HCT116 (cell line): ENCODE measurements around the gene CCL1. TPM values are rescaled to one million over a fixed set of nuclear protein-coding genes. Genes with fewer than 3 reads are reported as not detected.

ENCODE experiments used
- ATAC-seq: fragments of 200-7000 bp; cut with Tn5 transposase; 2 replicates; pipeline ENCODE4 v1.9.1; 2020; ENCODE audit warnings: mild to moderate bottlenecking, moderate library complexity
- BruUV-seq: library from RNA; stranded (reverse); fragments of 400-500 nt; replicated peaks from 2 replicates; lab custom pipeline; 2021; lab: Mats Ljungman, UMichigan
- CTCF ChIA-PET: fragments of 300-600 bp; sonication (Branson Sonifier 250); formaldehyde crosslinking; loops from one replicate; lab custom pipeline; 2021; ENCODE audit warnings: antibody characterized with exemption; lab: Charles Lee
- POLR2A ChIA-PET: fragments of 300-600, 350-600 bp; sonication (Branson Sonifier 250); formaldehyde crosslinking; loops from one replicate; lab custom pipeline; 2021; ENCODE audit warnings: antibody characterized with exemption; lab: Charles Lee
- RAD21 ChIA-PET, 2 experiments: fragments of 300-600 bp; sonication (Branson Sonifier 250); formaldehyde crosslinking; loops; one replicate each; lab custom pipeline; 2023; ENCODE audit warnings: low total read pairs in 2 of 2; ENCODE audit not compliant: uncharacterized antibody in 2 of 2, unreplicated experiment in 2 of 2, low non-redundant PET in 1 of 2; lab: Charles Lee
- DNase-seq: peaks from one replicate; pipeline ENCODE4 v3.0.0-alpha.2; 2010; ENCODE audit warnings: low read depth, low spot score
- H2AFZ ChIP-seq: fragments of 200-600 bp; shearing (Covaris generic), sonication (generic); 2 replicates; pipeline ENCODE4 v1.6.1; 2017; ENCODE audit warnings: low read depth, mixed run types, mixed read lengths, antibody characterized with exemption, low read length; ENCODE audit not compliant: poor library complexity, severe bottlenecking
- H3K27ac ChIP-seq: 2 replicates; pipeline ENCODE4 v1.5.1; 2012; ENCODE audit warnings: low read depth, low read length
- H3K27me3 ChIP-seq: fragments of 200-600 bp; sonication (generic); 2 replicates; pipeline ENCODE4 v1.6.1; 2016; ENCODE audit warnings: mixed run types, low read length, mixed read lengths; ENCODE audit not compliant: insufficient read depth
- H3K36me3 ChIP-seq, 2 experiments: fragments of 200-500 bp in 1 of 2; fragments of 200-600 bp in 1 of 2; sonication (Bioruptor generic) in 1 of 2; sonication (generic) in 1 of 2; 2 replicates each; pipeline versions ENCODE4 v1.5.1 to v1.6.1; 2014 to 2016; ENCODE audit warnings: low read length in 2 of 2, inconsistent platforms in 1 of 2, mixed read lengths in 1 of 2, mixed run types in 1 of 2; ENCODE audit not compliant: insufficient read depth in 2 of 2, control insufficient read depth in 1 of 2
- H3K4me1 ChIP-seq, 2 experiments: fragments of 200-600 bp in 1 of 2; sonication (generic) in 1 of 2; 2 replicates each; pipeline versions ENCODE4 v1.5.1 to v1.6.1; 2012 to 2017; ENCODE audit warnings: low read length in 2 of 2, inconsistent platforms in 1 of 2, mild to moderate bottlenecking in 1 of 2, mixed read lengths in 1 of 2, mixed run types in 1 of 2, moderate library complexity in 1 of 2; ENCODE audit not compliant: insufficient read depth in 2 of 2, control insufficient read depth in 1 of 2
- H3K4me2 ChIP-seq: fragments of 200-600 bp; sonication (generic); 2 replicates; pipeline ENCODE4 v1.6.1; 2017; ENCODE audit warnings: mixed run types, low read length, mixed read lengths
- H3K4me3 ChIP-seq, 2 experiments: fragments of 200-600 bp in 1 of 2; sonication (generic) in 1 of 2; replicated peaks in 1 of 2; 2 replicates each; pipeline ENCODE4 v1.5.1; 2011 to 2016; ENCODE audit warnings: low read length in 2 of 2, control low read depth in 1 of 2, low read depth in 1 of 2, mild to moderate bottlenecking in 1 of 2, mixed read lengths in 1 of 2, mixed run types in 1 of 2
- H3K79me2 ChIP-seq: fragments of 200-600 bp; sonication (generic); 2 replicates; pipeline ENCODE4 v1.6.1; 2017; ENCODE audit warnings: mild to moderate bottlenecking, mixed run types, low read length, moderate library complexity, mixed read lengths; ENCODE audit not compliant: insufficient read depth
- H3K9ac ChIP-seq: fragments of 200-600 bp; sonication (generic); 2 replicates; pipeline ENCODE4 v1.6.1; 2016; ENCODE audit warnings: low read length, mixed read lengths
- H3K9me2 ChIP-seq: fragments of 200-600 bp; sonication (generic), shearing (Covaris generic); 2 replicates; pipeline ENCODE4 v1.6.1; 2017; ENCODE audit warnings: mixed run types, mild to moderate bottlenecking, moderate library complexity; ENCODE audit not compliant: insufficient read depth
- H3K9me3 ChIP-seq, 2 experiments: fragments of 200-500 bp in 1 of 2; fragments of 200-600 bp in 1 of 2; sonication (Bioruptor generic) in 1 of 2; sonication (generic) in 1 of 2; 2 replicates each; pipeline ENCODE4 v1.6.1; 2014 to 2017; ENCODE audit warnings: low read length in 2 of 2, mixed read lengths in 2 of 2, inconsistent platforms in 1 of 2, low read depth in 1 of 2, mild to moderate bottlenecking in 1 of 2, mixed run types in 1 of 2, moderate library complexity in 1 of 2; ENCODE audit not compliant: control insufficient read depth in 1 of 2, insufficient read depth in 1 of 2
- H4K20me1 ChIP-seq: fragments of 200-600 bp; sonication (generic), shearing (Covaris generic); 2 replicates; pipeline ENCODE4 v1.6.1; 2017; ENCODE audit warnings: mixed run types, mild to moderate bottlenecking, moderate library complexity; ENCODE audit not compliant: insufficient read depth
- CBX3 ChIP-seq: IDR thresholded peaks from 2 replicates; pipeline ENCODE4 v1.6.1; 2012; ENCODE audit warnings: low read depth
- EGR1 ChIP-seq: IDR thresholded peaks from 2 replicates; pipeline ENCODE4 v1.6.1; 2012; ENCODE audit warnings: low read depth
- ELF1 ChIP-seq: IDR thresholded peaks from 2 replicates; pipeline ENCODE4 v1.6.1; 2012; ENCODE audit warnings: low read depth, borderline replicate concordance
- EZH2 ChIP-seq: fragments of 200-600 bp; sonication (generic); IDR thresholded peaks from 2 replicates; pipeline ENCODE4 v1.6.1; 2017; ENCODE audit warnings: antibody characterized with exemption, mixed run types
- JUND ChIP-seq: IDR thresholded peaks from 2 replicates; pipeline ENCODE4 v1.6.1; 2012
- POLR2A ChIP-seq: IDR thresholded peaks from 2 replicates; pipeline ENCODE4 v1.7.0; 2011; ENCODE audit warnings: borderline replicate concordance; ENCODE audit not compliant: insufficient read depth, insufficient read length; ENCODE audit errors: extremely low read depth
- SRF ChIP-seq: IDR thresholded peaks from 2 replicates; pipeline ENCODE4 v1.6.1; 2012; ENCODE audit warnings: low read depth
- YY1 ChIP-seq: IDR thresholded peaks from 2 replicates; pipeline ENCODE4 v1.6.1; 2011; ENCODE audit warnings: low read length, low read depth, moderate library complexity, mild to moderate bottlenecking; ENCODE audit not compliant: insufficient replicate concordance; ENCODE audit errors: extremely low read depth
- ZFX ChIP-seq: fragments of 450-650 bp; IDR thresholded peaks from 2 replicates; pipeline ENCODE4 v1.6.1; 2017
- ZNF274 ChIP-seq: fragments of 200-500 bp; sonication (Bioruptor generic); IDR thresholded peaks from 2 replicates; pipeline ENCODE4 v1.6.1; 2014; ENCODE audit warnings: mild to moderate bottlenecking, low read depth, low read length, inconsistent platforms
- intact Hi-C: fragments of 100-400 bp; cut with micrococcal nuclease; formaldehyde crosslinking; loops from 2 replicates; pipeline ENCODE4 v1.10.0; 2022
- total RNA-seq: library from RNA; stranded (reverse); gene quantifications from one replicate; pipeline ENCODE4 v1.2.1, GENCODE V29; 2021; ENCODE audit not compliant: unreplicated experiment
- TF ChIP-seq, protein P1 (sequence below), 3 experiments: fragments of 200-600 bp in 1 of 3; sonication (generic) in 1 of 3; IDR thresholded peaks in 2 of 3; conservative IDR thresholded peaks in 1 of 3; 2 replicates each; pipeline ENCODE4 v1.5.1; 2012 to 2017; ENCODE audit warnings: low read depth in 2 of 3, low read length in 2 of 3, antibody characterized with exemption in 1 of 3, borderline replicate concordance in 1 of 3, control low read depth in 1 of 3, mild to moderate bottlenecking in 1 of 3, mixed read lengths in 1 of 3, mixed run types in 1 of 3, moderate library complexity in 1 of 3; ENCODE audit not compliant: insufficient read depth in 1 of 3
- TF ChIP-seq, protein P2 (sequence below): IDR thresholded peaks from 2 replicates; pipeline ENCODE4 v1.6.1; 2011; ENCODE audit warnings: mild to moderate bottlenecking, low read length, moderate library complexity; ENCODE audit not compliant: insufficient replicate concordance; ENCODE audit errors: extremely low read depth

CCL1 gene
- total RNA-seq, 1 experiment from 2014 or later: not detected

DNA sequence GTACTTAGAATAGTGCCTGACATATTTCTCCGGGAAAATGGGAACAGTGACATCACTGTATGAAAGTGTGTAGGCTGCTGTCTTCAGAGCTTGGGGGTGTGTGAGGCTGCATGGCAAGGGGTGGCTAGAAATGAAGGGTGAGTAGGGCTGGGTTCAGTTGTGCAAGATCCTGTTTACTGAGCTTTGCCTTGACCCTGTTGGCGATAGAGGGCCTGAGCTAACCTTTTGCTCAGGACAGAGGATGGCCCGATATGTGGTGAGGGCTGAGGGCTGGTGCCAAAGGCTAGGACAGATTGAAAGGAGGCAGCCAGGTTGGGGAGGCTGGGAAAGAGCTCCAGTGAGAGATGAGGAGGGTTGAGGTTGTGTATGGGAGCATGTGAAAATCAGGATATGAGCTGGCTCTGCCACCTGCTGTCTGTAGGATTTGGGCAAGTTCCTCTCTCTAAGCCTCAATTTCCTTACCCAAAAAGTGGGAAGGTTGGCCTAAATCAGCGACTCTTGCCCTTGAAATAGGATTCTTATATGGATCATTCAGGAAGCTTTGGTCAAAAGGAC is 6.0 kb upstream of the CCL1 start:
- no peak for ATAC-seq
- no peaks in the 10 kb centered on the region for H3K79me2 ChIP-seq
- no peaks in the 10 kb centered on the region for H3K4me1 ChIP-seq
- no peak overlapping the region for H3K4me2 ChIP-seq
- no peak overlapping the region for H3K27ac ChIP-seq
- H2AFZ ChIP-seq: no peak overlapping the region
- intact Hi-C loops: no loop called here
- H3K9me3 ChIP-seq: no peaks in the 10 kb centered on the region
- TF ChIP-seq, protein P1, sequence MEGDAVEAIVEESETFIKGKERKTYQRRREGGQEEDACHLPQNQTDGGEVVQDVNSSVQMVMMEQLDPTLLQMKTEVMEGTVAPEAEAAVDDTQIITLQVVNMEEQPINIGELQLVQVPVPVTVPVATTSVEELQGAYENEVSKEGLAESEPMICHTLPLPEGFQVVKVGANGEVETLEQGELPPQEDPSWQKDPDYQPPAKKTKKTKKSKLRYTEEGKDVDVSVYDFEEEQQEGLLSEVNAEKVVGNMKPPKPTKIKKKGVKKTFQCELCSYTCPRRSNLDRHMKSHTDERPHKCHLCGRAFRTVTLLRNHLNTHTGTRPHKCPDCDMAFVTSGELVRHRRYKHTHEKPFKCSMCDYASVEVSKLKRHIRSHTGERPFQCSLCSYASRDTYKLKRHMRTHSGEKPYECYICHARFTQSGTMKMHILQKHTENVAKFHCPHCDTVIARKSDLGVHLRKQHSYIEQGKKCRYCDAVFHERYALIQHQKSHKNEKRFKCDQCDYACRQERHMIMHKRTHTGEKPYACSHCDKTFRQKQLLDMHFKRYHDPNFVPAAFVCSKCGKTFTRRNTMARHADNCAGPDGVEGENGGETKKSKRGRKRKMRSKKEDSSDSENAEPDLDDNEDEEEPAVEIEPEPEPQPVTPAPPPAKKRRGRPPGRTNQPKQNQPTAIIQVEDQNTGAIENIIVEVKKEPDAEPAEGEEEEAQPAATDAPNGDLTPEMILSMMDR (IDR thresholded peaks at IDR 0.05 in 2 of 3, conservative IDR thresholded peaks at IDR 0.05 in 1 of 3; ENCODE audit: borderline replicate concordance in 1 of 3, insufficient read depth in 1 of 3, low read depth in 2 of 3, low read length in 2 of 3): no peak
- TF ChIP-seq, all 23 proteins: peak for 0
- ChIA-PET RAD21 (no interaction called here), POLR2A (no interaction called here), CTCF (no interaction called here)
- Histone ChIP-seq H3K9ac (no peak overlapping the region), H3K4me3 (no peak overlapping the region), H3K36me3 (no peaks in the 10 kb centered on the region), H4K20me1 (no peaks in the 10 kb centered on the region), H3K27me3 (peaks cover 19% of the 10 kb centered on the region; the same call in 1 of the 2 replicates), H3K9me2 (no peaks in the 10 kb centered on the region)
- DNase-seq: no peak
- no TSS peak for BruUV-seq

DNA sequence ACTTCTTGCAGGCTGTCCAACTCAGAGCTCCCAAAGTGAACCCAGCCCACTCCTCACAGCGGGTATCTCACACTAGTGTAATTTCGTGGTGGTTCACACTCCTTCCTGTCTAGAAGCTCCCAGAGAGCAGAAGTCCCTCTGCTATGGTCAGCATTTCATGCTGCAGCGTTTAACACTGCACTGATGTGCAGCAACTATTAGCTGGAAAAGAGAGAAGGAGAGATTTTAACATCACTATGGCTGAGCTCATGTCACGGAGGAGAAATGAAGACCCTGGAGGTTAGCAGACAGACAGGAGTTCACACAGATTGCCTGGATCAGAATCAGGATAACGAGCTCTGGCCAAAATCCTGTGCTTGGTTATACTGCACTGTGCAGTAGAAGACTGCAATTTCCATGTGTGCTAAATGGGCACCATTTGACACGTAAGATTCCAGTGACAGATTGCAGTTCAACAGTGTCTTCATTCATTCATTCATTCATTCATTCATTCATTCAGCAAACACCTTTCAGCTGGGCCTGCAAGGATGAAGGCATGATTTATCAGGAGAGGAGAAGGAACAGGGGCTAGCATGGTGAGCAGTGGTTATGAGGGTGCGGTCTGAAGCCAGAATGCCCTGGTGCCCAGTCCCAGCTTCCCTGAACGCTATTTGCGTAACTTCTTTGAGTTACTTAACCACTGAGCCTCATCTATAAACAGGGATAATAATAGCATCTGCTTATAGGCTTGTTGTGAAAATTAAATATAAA is 5.3 kb upstream of the CCL1 start:
- H3K4me3 ChIP-seq: no peak overlapping the region
- no TSS peak for BruUV-seq
- POLR2A ChIA-PET: no interaction called here
- no peaks in the 10 kb centered on the region for H3K79me2 ChIP-seq
- H3K27ac ChIP-seq: no peak overlapping the region
- no peaks in the 10 kb centered on the region for H4K20me1 ChIP-seq
- no peaks in the 10 kb centered on the region for H3K9me2 ChIP-seq
- CTCF ChIA-PET: no interaction called here
- RAD21 ChIA-PET: no interaction called here
- ATAC-seq: no peak
- H3K9ac ChIP-seq: no peak overlapping the region
- DNase-seq: no peak
- H3K9me3 ChIP-seq: no peaks in the 10 kb centered on the region
- H3K36me3 ChIP-seq: no peaks in the 10 kb centered on the region
- intact Hi-C loops: no loop called here
- H3K4me2 ChIP-seq: no peak overlapping the region
- H3K4me1 ChIP-seq: no peaks in the 10 kb centered on the region
- peaks cover 19% of the 10 kb centered on the region; the same call in 1 of the 2 replicates for H3K27me3 ChIP-seq
- H2AFZ ChIP-seq: no peak overlapping the region
- TF ChIP-seq EGR1: no peak
- TF ChIP-seq ELF1: no peak
- TF ChIP-seq, protein P2, sequence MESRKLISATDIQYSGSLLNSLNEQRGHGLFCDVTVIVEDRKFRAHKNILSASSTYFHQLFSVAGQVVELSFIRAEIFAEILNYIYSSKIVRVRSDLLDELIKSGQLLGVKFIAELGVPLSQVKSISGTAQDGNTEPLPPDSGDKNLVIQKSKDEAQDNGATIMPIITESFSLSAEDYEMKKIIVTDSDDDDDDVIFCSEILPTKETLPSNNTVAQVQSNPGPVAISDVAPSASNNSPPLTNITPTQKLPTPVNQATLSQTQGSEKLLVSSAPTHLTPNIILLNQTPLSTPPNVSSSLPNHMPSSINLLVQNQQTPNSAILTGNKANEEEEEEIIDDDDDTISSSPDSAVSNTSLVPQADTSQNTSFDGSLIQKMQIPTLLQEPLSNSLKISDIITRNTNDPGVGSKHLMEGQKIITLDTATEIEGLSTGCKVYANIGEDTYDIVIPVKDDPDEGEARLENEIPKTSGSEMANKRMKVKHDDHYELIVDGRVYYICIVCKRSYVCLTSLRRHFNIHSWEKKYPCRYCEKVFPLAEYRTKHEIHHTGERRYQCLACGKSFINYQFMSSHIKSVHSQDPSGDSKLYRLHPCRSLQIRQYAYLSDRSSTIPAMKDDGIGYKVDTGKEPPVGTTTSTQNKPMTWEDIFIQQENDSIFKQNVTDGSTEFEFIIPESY: no peak
- TF ChIP-seq ZNF274: no peak
- no peak for TF ChIP-seq CBX3
- TF ChIP-seq, protein P1 (IDR thresholded peaks at IDR 0.05 in 2 of 3, conservative IDR thresholded peaks at IDR 0.05 in 1 of 3; ENCODE audit: borderline replicate concordance in 1 of 3, insufficient read depth in 1 of 3, low read depth in 2 of 3, low read length in 2 of 3): no peak
- TF ChIP-seq YY1: no peak
- TF ChIP-seq POLR2A: no peak
- no peak for TF ChIP-seq ZFX
- TF ChIP-seq SRF: no peak
- no peak for TF ChIP-seq JUND
- TF ChIP-seq EZH2: no peak
